Osteocyte (in vitro differentiated cells): Measurements from ENCODE around the gene EEF1B2. TPM values are rescaled to one million over a fixed set of nuclear protein-coding genes. Genes with fewer than 3 reads are reported as not detected.
A peak's percentile ranks its signal among the peaks of the same experiment; 100 is the strongest.
"Not testable (repeated sequence)": the region's sequence is repeated elsewhere in the genome, so short reads cannot be mapped to it uniquely, and the experiment has no call there.

ENCODE experiments used
- DNase-seq: peaks from one replicate; pipeline ENCODE4 v3.0.0; 2021; ENCODE audit warnings: mixed read lengths; ENCODE audit not compliant: unreplicated experiment; ENCODE audit errors: extremely low spot score
- H3K27ac Mint-ChIP-seq: one replicate; pipeline ENCODE4 v1.8.0; 2021; ENCODE audit warnings: mild to moderate bottlenecking, mixed read lengths; ENCODE audit not compliant: unreplicated experiment
- H3K27me3 Mint-ChIP-seq: one replicate; pipeline ENCODE4 v1.8.0; 2021; ENCODE audit warnings: mixed read lengths; ENCODE audit not compliant: unreplicated experiment
- H3K36me3 Mint-ChIP-seq: one replicate; pipeline ENCODE4 v1.8.0; 2021; ENCODE audit warnings: mixed read lengths; ENCODE audit not compliant: unreplicated experiment
- H3K4me1 Mint-ChIP-seq: one replicate; pipeline ENCODE4 v1.8.0; 2021; ENCODE audit warnings: mixed read lengths; ENCODE audit not compliant: unreplicated experiment
- H3K4me3 Mint-ChIP-seq: one replicate; pipeline ENCODE4 v1.8.0; 2021; ENCODE audit warnings: mild to moderate bottlenecking, moderate library complexity, mixed read lengths; ENCODE audit not compliant: unreplicated experiment
- H3K9me3 Mint-ChIP-seq: one replicate; pipeline ENCODE4 v1.8.0; 2021; ENCODE audit warnings: mixed read lengths; ENCODE audit not compliant: unreplicated experiment
- CTCF ChIP-seq: fragments of 200-600 bp; sonication (generic); IDR thresholded peaks from 2 replicates; pipeline ENCODE4 v1.5.0; 2021; ENCODE audit warnings: antibody characterized with exemption, mild to moderate bottlenecking, moderate library complexity
- total RNA-seq: library from RNA; stranded (reverse); gene quantifications from 2 replicates; pipeline ENCODE4 v1.2.1, GENCODE V29; 2021

Gene EEF1B2
- total RNA-seq, 1 donor from 2014 or later: 433 TPM

- Mint-ChIP-seq H3K36me3 (peaks cover 62% of the 10 kb centered on the region), H3K9me3 (no peaks in the 10 kb centered on the region), H3K4me1 (peaks cover 2% of the 10 kb centered on the region), H3K4me3 (no peak overlapping the region), H3K27me3 (no peaks in the 10 kb centered on the region), H3K27ac (no peak overlapping the region)
- no peak for DNase-seq
- no peak for TF ChIP-seq CTCF
Observed at GRCh38 chr2:206145665-206146064, 14.0 kb upstream of the EEF1B2 start.

GRCh38 chr2:206149330-206149729 is 10.4 kb upstream of the EEF1B2 start:
- H3K27ac Mint-ChIP-seq: no peak overlapping the region
- H3K4me1 Mint-ChIP-seq: peaks cover 10% of the 10 kb centered on the region
- peaks cover 48% of the 10 kb centered on the region for H3K36me3 Mint-ChIP-seq
- H3K9me3 Mint-ChIP-seq: no peaks in the 10 kb centered on the region
- no peak overlapping the region for H3K4me3 Mint-ChIP-seq
- TF ChIP-seq CTCF: no peak
- DNase-seq: no peak
- H3K27me3 Mint-ChIP-seq: no peaks in the 10 kb centered on the region

- no peak for TF ChIP-seq CTCF
- H3K9me3 Mint-ChIP-seq: no peaks in the 10 kb centered on the region
- H3K27me3 Mint-ChIP-seq: no peaks in the 10 kb centered on the region
- H3K4me3 Mint-ChIP-seq: no peak overlapping the region
- DNase-seq: no peak
- H3K27ac Mint-ChIP-seq: peak overlapping the region; percentile 47
- peaks cover 43% of the 10 kb centered on the region for H3K36me3 Mint-ChIP-seq
- peaks cover 10% of the 10 kb centered on the region for H3K4me1 Mint-ChIP-seq
Observed at GRCh38 chr2:206150168-206150567, 9.5 kb upstream of the EEF1B2 start.

DNA sequence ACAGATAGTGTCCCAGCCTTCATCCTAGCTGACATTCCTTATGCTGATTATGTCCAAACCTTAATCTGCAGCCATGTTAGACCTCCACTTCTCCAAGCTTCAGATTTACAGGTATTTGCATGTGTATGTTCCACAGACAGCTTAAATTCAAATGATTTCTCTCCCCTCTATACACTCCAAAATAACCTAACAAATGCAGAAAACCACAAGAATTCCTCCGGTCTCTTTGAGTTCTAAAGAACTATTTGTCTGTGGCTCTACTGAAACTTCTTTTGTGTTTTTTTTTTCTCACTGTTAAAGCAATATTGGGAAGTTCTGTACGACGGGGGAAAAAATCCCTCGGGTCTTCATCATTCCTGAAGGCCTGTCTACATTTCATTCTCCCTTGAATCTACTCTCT is 9.1 kb upstream of the EEF1B2 start:
- H3K36me3 Mint-ChIP-seq: peaks cover 39% of the 10 kb centered on the region
- H3K4me1 Mint-ChIP-seq: peaks cover 10% of the 10 kb centered on the region
- no peak for DNase-seq
- H3K9me3 Mint-ChIP-seq: no peaks in the 10 kb centered on the region
- H3K27ac Mint-ChIP-seq: no peak overlapping the region
- no peak for TF ChIP-seq CTCF
- H3K4me3 Mint-ChIP-seq: no peak overlapping the region
- H3K27me3 Mint-ChIP-seq: no peaks in the 10 kb centered on the region

DNA sequence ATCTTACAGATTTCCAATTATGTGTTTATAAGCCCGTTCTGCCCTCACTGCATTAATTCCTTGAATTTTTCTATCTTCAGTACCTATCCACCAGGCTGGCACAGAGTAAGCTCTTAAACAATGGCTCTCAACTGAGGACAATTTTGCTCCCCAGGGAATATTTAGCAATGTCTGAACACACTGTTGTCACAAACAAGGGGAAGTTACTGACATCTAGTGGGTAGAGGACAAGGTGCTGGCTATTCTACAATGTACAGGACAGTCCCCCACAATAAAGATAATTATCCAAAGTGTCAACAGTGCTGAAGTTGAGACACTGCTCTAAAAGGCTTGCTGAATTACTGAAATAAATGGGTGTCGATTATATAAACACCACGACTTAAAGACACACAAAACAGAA is 5.5 kb upstream of the EEF1B2 start:
- DNase-seq: no peak
- H3K9me3 Mint-ChIP-seq: no peaks in the 10 kb centered on the region
- peak; percentile 8 for TF ChIP-seq CTCF
- no peak overlapping the region for H3K4me3 Mint-ChIP-seq
- peaks cover 14% of the 10 kb centered on the region for H3K36me3 Mint-ChIP-seq
- peaks cover 28% of the 10 kb centered on the region for H3K4me1 Mint-ChIP-seq
- no peaks in the 10 kb centered on the region for H3K27me3 Mint-ChIP-seq
- peak overlapping the region; percentile 23 for H3K27ac Mint-ChIP-seq

DNA sequence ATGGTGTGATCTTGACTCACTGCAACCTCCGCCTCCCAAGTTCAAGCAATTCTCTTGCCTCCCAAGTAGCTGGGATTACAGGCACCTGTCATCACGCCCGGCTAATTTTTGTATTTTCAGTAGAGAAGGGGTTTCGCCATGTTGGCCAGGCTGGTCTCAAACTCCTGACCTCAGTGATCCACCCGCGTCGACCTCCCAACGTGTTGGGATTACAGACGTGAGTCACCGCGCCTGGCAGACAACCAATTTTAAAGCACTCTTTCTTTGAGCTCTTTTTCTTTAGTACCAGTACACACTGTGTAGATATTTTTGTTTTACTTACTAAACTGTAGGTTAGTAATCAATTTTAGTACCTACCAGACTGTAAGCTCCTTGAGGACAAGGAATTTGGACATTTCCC is 2.7 kb upstream of the EEF1B2 start:
- H3K27me3 Mint-ChIP-seq, H3K9me3 Mint-ChIP-seq, DNase-seq, H3K27ac Mint-ChIP-seq: not testable (repeated sequence)
- peaks cover 34% of the 10 kb centered on the region for H3K4me1 Mint-ChIP-seq
- peak overlapping the region; percentile 97 for H3K4me3 Mint-ChIP-seq
- H3K36me3 Mint-ChIP-seq: peaks cover 12% of the 10 kb centered on the region
